ENCODE measurements around the gene TRIM42.

TRIM42 gene

GRCh38 chr3:140742116-140742515, 64.3 kb downstream of the TRIM42 start:
- H3K27ac ChIP-seq = no peak overlapping the region
- TF ChIP-seq CTCF (conservative IDR thresholded peaks at IDR 0.05) = no peak

GRCh38 chr3:140748171-140748570, 70.3 kb downstream of the TRIM42 start:
- H3K27ac ChIP-seq = no peak overlapping the region
- no peak for TF ChIP-seq CTCF (conservative IDR thresholded peaks at IDR 0.05)

- TF ChIP-seq CTCF (conservative IDR thresholded peaks at IDR 0.05) = no peak
- H3K27ac ChIP-seq = no peak overlapping the region
Measured at GRCh38 chr3:140748903-140749302, 71.0 kb downstream of the TRIM42 start.
